Fibroblast of pulmonary artery (primary cell): ENCODE measurements around the gene PROSER3.
"Not testable (repeated sequence)": the region's sequence is repeated elsewhere in the genome, so short reads cannot be mapped to it uniquely, and the experiment has no call there.

ENCODE experiments used
- DNase-seq: peaks from one replicate; pipeline ENCODE4 v3.0.0-alpha.2; 2010; ENCODE audit warnings: low read depth
- H3K4me3 ChIP-seq: replicated peaks from 2 replicates; pipeline ENCODE4 v1.5.1; 2011; ENCODE audit warnings: low read depth, mild to moderate bottlenecking, control low read depth, low read length, moderate library complexity
- CTCF ChIP-seq: IDR thresholded peaks from 2 replicates; pipeline ENCODE4 v1.5.1; 2011; ENCODE audit warnings: mild to moderate bottlenecking, control low read depth, low read length, inconsistent platforms; ENCODE audit errors: missing control alignments

PROSER3 gene

GRCh38 chr19:35759697-35760096, 1.7 kb downstream of the PROSER3 start:
- H3K4me3 ChIP-seq: no peak overlapping the region
- TF ChIP-seq CTCF: no peak
- DNase-seq: no peak

- no peak for TF ChIP-seq CTCF
- no peak for DNase-seq
- H3K4me3 ChIP-seq: no peak overlapping the region
These were observed 2.9 kb downstream of the PROSER3 start for GRCh38 chr19:35760711-35761349.

- no peak for TF ChIP-seq CTCF
These were observed 6.7 kb downstream of the PROSER3 start for GRCh38 chr19:35764432-35765315.

GRCh38 chr19:35766571-35767104, 8.7 kb downstream of the PROSER3 start:
- no peak overlapping the region for H3K4me3 ChIP-seq
- no peak for DNase-seq
- TF ChIP-seq CTCF: no peak

More at GRCh38 chr19:35764432-35765315, 6.7 kb downstream of the PROSER3 start:
- no peak overlapping the region for H3K4me3 ChIP-seq
- DNase-seq: no peak

GRCh38 chr19:35767288-35768081, 9.5 kb downstream of the PROSER3 start:
- no peak overlapping the region for H3K4me3 ChIP-seq
- no peak for TF ChIP-seq CTCF
- no peak for DNase-seq

- no peak for DNase-seq
- H3K4me3 ChIP-seq: no peak overlapping the region
- TF ChIP-seq CTCF: no peak
These were observed 10.1 kb downstream of the PROSER3 start for GRCh38 chr19:35768082-35768421.

- not testable (repeated sequence) for DNase-seq, H3K4me3 ChIP-seq
These were observed 14.4 kb downstream of the PROSER3 start for GRCh38 chr19:35772362-35772761.
